GM12878 (cell line): ENCODE results near the gene ACADM. TPM values are rescaled to one million over a fixed set of nuclear protein-coding genes. Genes with fewer than 3 reads are reported as not detected.
A peak's percentile ranks its signal among the peaks of the same experiment; 100 is the strongest.

ENCODE experiments used
- ATAC-seq: fragments of 200-7000 bp; cut with Tn5 transposase; 3 replicates; pipeline ENCODE4 v1.9.1; 2020; ENCODE audit warnings: mild to moderate bottlenecking, moderate library complexity
- Bru-seq: library from RNA; stranded (reverse); fragments of 400-500 nt; gene quantifications from one replicate; lab custom pipeline; 2021; lab: Mats Ljungman, UMichigan
- BruChase-seq, 2 experiments: library from RNA; stranded (reverse); fragments of 400-500 nt; gene quantifications; one replicate each; lab custom pipeline; 2021; lab: Mats Ljungman, UMichigan
- BruUV-seq: library from RNA; stranded (reverse); fragments of 400-500 nt; replicated peaks from 2 replicates; lab custom pipeline; 2021; lab: Mats Ljungman, UMichigan
- CTCF ChIA-PET: fragments of 300-600 bp; sonication (Branson Sonifier 250); formaldehyde crosslinking; extraction: SDS; loops from one replicate; lab custom pipeline; 2021; ENCODE audit warnings: inconsistent platforms; lab: Yijun Ruan, JAX
- POLR2A ChIA-PET: fragments of 350-600 bp; formaldehyde crosslinking; extraction: SDS; loops from one replicate; lab custom pipeline; 2021; ENCODE audit warnings: inconsistent platforms; lab: Charles Lee
- RAD21 ChIA-PET: fragments of 300-600 bp; sonication (Branson Sonifier 250); formaldehyde crosslinking; loops from one replicate; lab custom pipeline; 2023; ENCODE audit warnings: antibody characterized with exemption; ENCODE audit not compliant: unreplicated experiment; lab: Charles Lee
- SMC1A ChIA-PET: fragments of 300-600 bp; sonication (Branson Sonifier 250); formaldehyde crosslinking; loops from one replicate; lab custom pipeline; 2023; ENCODE audit not compliant: unreplicated experiment, uncharacterized antibody; lab: Charles Lee
- DNase-seq: peaks from one replicate; pipeline ENCODE4 v3.0.0-alpha.2; 2011; ENCODE audit warnings: low read depth, low spot score
- FAIRE-seq: peaks from 3 replicates; lab custom pipeline; 2011; peaks lifted over from hg19 to GRCh38; lab: Jason Lieb, UNC
- H2AFZ ChIP-seq: 2 replicates; pipeline ENCODE4 v1.6.0; 2011; ENCODE audit warnings: low read depth, low read length, control low read depth; ENCODE audit not compliant: control insufficient read depth
- H3K27ac ChIP-seq: 2 replicates; pipeline ENCODE4 v1.5.1; 2011; ENCODE audit warnings: control low read depth; ENCODE audit not compliant: control insufficient read depth, insufficient read depth
- H3K27me3 ChIP-seq, 2 experiments: replicated peaks in 1 of 2; 2 replicates each; pipeline versions ENCODE4 v1.6.0 to v1.6.1; 2011; ENCODE audit warnings: low read length in 1 of 2; ENCODE audit not compliant: control insufficient read depth in 2 of 2, insufficient read depth in 2 of 2
- H3K36me3 ChIP-seq, 2 experiments: 2 replicates each; pipeline ENCODE4 v1.5.1; 2011; ENCODE audit warnings: low read length in 1 of 2; ENCODE audit not compliant: control insufficient read depth in 2 of 2, insufficient read depth in 2 of 2
- H3K4me1 ChIP-seq: 2 replicates; pipeline ENCODE4 v1.6.1; 2011; ENCODE audit warnings: mild to moderate bottlenecking, low read length, moderate library complexity, mixed read lengths; ENCODE audit not compliant: control insufficient read depth, insufficient read depth
- H3K4me2 ChIP-seq: 2 replicates; pipeline ENCODE4 v1.6.0; 2011; ENCODE audit warnings: control low read depth; ENCODE audit not compliant: control insufficient read depth, insufficient read depth
- H3K4me3 ChIP-seq: fragments of 200-600 bp; sonication (generic); 2 replicates; pipeline ENCODE4 v1.5.1; 2016
- H3K79me2 ChIP-seq: 2 replicates; pipeline ENCODE4 v1.6.0; 2011; ENCODE audit warnings: low read length; ENCODE audit not compliant: control insufficient read depth, insufficient read depth
- H3K9ac ChIP-seq: 2 replicates; pipeline ENCODE4 v1.8.0; 2011; ENCODE audit warnings: low read length, control low read depth, mixed read lengths; ENCODE audit not compliant: control insufficient read depth, insufficient read depth
- H3K9me3 ChIP-seq: replicated peaks from 3 replicates; pipeline ENCODE4 v1.5.1; 2011; ENCODE audit warnings: mild to moderate bottlenecking, low read length; ENCODE audit not compliant: control insufficient read depth, insufficient read depth
- H4K20me1 ChIP-seq: 2 replicates; pipeline ENCODE4 v1.6.0; 2011; ENCODE audit not compliant: control insufficient read depth, insufficient read depth
- HSF1 ChIP-seq: fragments of 150-350 bp; IDR thresholded peaks from 2 replicates; pipeline ENCODE4 v1.6.1; 2014; ENCODE audit warnings: mild to moderate bottlenecking, low read depth, low read length
- MTA2 ChIP-seq: fragments of 450-650 bp; IDR thresholded peaks from 2 replicates; pipeline ENCODE4 v1.6.1; 2016; ENCODE audit warnings: low read depth, mild to moderate bottlenecking, moderate library complexity
- NFYA ChIP-seq: IDR thresholded peaks from 2 replicates; pipeline ENCODE4 v1.6.1; 2011; ENCODE audit warnings: low read depth, mild to moderate bottlenecking, low read length, improper control_type of control experiment, borderline replicate concordance
- NFYB ChIP-seq: IDR thresholded peaks from 2 replicates; pipeline ENCODE4 v1.6.1; 2011; ENCODE audit warnings: low read depth, mild to moderate bottlenecking, low read length, improper control_type of control experiment, moderate library complexity; ENCODE audit not compliant: insufficient read depth
- RCOR1 ChIP-seq: conservative IDR thresholded peaks from 2 replicates; pipeline ENCODE4 v1.6.1; 2012; ENCODE audit warnings: low read depth, low read length, improper control_type of control experiment
- SRF ChIP-seq, 2 experiments: IDR thresholded peaks; 2 replicates each; pipeline ENCODE4 v1.6.1; 2011; ENCODE audit warnings: low read depth in 2 of 2, low read length in 2 of 2, mild to moderate bottlenecking in 1 of 2, moderate library complexity in 1 of 2
- ZBTB4 ChIP-seq: fragments of 450-650 bp; formaldehyde crosslinking; IDR thresholded peaks from 2 replicates; pipeline ENCODE4 v1.4.0; 2022; ENCODE audit warnings: mild to moderate bottlenecking, moderate library complexity
- WGBS: methylation state at CpG from one replicate; pipeline ENCODE4 v1.1.6; 2016; ENCODE audit warnings: low lambda C conversion rate; ENCODE audit not compliant: insufficient replicate concordance, insufficient coverage; ENCODE audit errors: missing lambda C conversion rate; 5-methylcytosine and 5-hydroxymethylcytosine counted together
- in situ Hi-C: fragments of 300-500 bp; cut with MboI; formaldehyde crosslinking; loops from 9 replicates; pipeline ENCODE4 v1.14.3; 2018; ENCODE audit warnings: mixed read lengths
- intact Hi-C: fragments of 100-400 bp; cut with micrococcal nuclease; formaldehyde crosslinking; loops from one replicate; pipeline ENCODE4 v1.14.2; 2022; ENCODE audit not compliant: unreplicated experiment
- long read RNA-seq, 2 experiments: library from polyadenylated mRNA; unstranded; transcript quantifications; one replicate each; pipeline ENCODE4 v2.0.0, GENCODE V29; 2019 to 2020
- polyA minus RNA-seq, 3 experiments: library from RNA; depleted of rRNA, polyadenylated mRNA; stranded (reverse); fragments of >200 nt; gene quantifications; 2 replicates each; pipeline ENCODE4 v1.2.3, GENCODE V29; 2011
- polyA plus RNA-seq, 11 experiments: library from polyadenylated mRNA; depleted of rRNA in 4 of 11; unstranded in 6 of 11; stranded (reverse) in 5 of 11; fragments of >200 nt; fragmentation: Nextera tagmentation in 4 of 11; fragmentation: Illumina TruSeq in 1 of 11; extraction: Ambion mirVana in 4 of 11; extraction: Trizol in 1 of 11; gene quantifications; 1 replicate in 1 of 11; 2 replicates in 10 of 11; pipeline versions ENCODE4 v1.2.1 to v1.2.3, GENCODE V29; 2011 to 2016; ENCODE audit warnings: inconsistent platforms in 2 of 11, missing spikeins in 2 of 11, low read depth in 1 of 11
- total RNA-seq, 4 experiments: library from RNA; depleted of rRNA in 3 of 4; stranded (reverse); fragments of >200 nt in 3 of 4; fragmentation: Illumina TruSeq in 1 of 4; extraction: Trizol in 1 of 4; gene quantifications; 2 replicates each; pipeline versions ENCODE4 v1.2.1 to v1.2.3, GENCODE V29; 2013 to 2021
- TF ChIP-seq, protein P1 (sequence below): IDR thresholded peaks from 2 replicates; pipeline ENCODE4 v1.6.1; 2012; ENCODE audit warnings: low read length, inconsistent platforms
- TF ChIP-seq, protein P2 (sequence below): IDR thresholded peaks from 2 replicates; pipeline ENCODE4 v1.6.1; 2012; ENCODE audit warnings: low read depth, low read length, improper control_type of control experiment

Gene ACADM
- total RNA-seq (2013; cell fraction: nucleolus; rRNA removed): 149 and 155 TPM in 2 replicates
- 119 and 156 TPM in 2 replicates for total RNA-seq (2014; rRNA removed)
- total RNA-seq (2014; rRNA removed; fragmentation: Illumina TruSeq; extraction: Trizol): 220 and 228 TPM in 2 replicates
- total RNA-seq (2021): 119 and 121 TPM in 2 replicates
- polyA plus RNA-seq (2011; ENCODE audit: low read depth): 81.7 TPM
- 175 and 322 TPM in 2 replicates for polyA plus RNA-seq (2011; rRNA removed)
- polyA plus RNA-seq (2011; cell fraction: cytosol; rRNA removed): 41.1 and 48.6 TPM in 2 replicates
- 64.9 and 80.8 TPM in 2 replicates for polyA plus RNA-seq (2011; cell fraction: nucleus; rRNA removed)
- polyA plus RNA-seq (2012): 140 and 143 TPM in 2 replicates
- polyA plus RNA-seq (2014; fragmentation: Illumina TruSeq; extraction: Trizol): 228 and 336 TPM in 2 replicates
- polyA plus RNA-seq (2014; fragmentation: Nextera tagmentation; extraction: Ambion mirVana): 100 to 1,000 TPM; 178 to 191 TPM
- 161 and 218 TPM in 2 replicates for polyA plus RNA-seq (2014; rRNA removed)
- polyA plus RNA-seq (2016; fragmentation: Nextera tagmentation; extraction: Ambion mirVana): 100 to 1,000 TPM; 224 to 245 TPM
- polyA minus RNA-seq (2011; rRNA and poly(A)+ RNA removed): 53.1 and 61.7 TPM in 2 replicates
- 14.7 and 23.1 TPM in 2 replicates for polyA minus RNA-seq (2011; cell fraction: cytosol; rRNA and poly(A)+ RNA removed)
- 41.3 and 58.0 TPM in 2 replicates for polyA minus RNA-seq (2011; cell fraction: nucleus; rRNA and poly(A)+ RNA removed)
- percentile 90 among the genes with signal in this experiment for Bru-seq, nascent RNA
- percentile 92 among the genes with signal in this experiment for BruChase-seq, experiment 1, labeled RNA remaining after a 6-hour chase
- BruChase-seq, experiment 2, labeled RNA remaining after a 2-hour chase: percentile 90 among the genes with signal in this experiment
- long read RNA-seq, experiment 1, transcript ACADM-202 (12 exons, 2,619 nt): major isoform, 86 of 115 reads
- long read RNA-seq, experiment 1, transcript ACADM-218 (11 exons, 2,535 nt): minor isoform, 11 of 115 reads
- long read RNA-seq, experiment 1, partial matches to known transcripts: 8 of 115 reads
- long read RNA-seq, experiment 1, other reads (novel, unspliced or antisense): 8 of 115 reads
- long read RNA-seq, experiment 2, transcript ACADM-202 (12 exons, 2,619 nt): major isoform, 1,017 of 1,197 reads
- long read RNA-seq, experiment 2, transcript ACADM-218 (11 exons, 2,535 nt): minor isoform, 39 of 1,197 reads
- long read RNA-seq, experiment 2, transcript ACADM-203 (12 exons, 1,332 nt): minor isoform, 9 of 1,197 reads
- long read RNA-seq, experiment 2, partial matches to known transcripts: 65 of 1,197 reads
- long read RNA-seq, experiment 2, other reads (novel, unspliced or antisense): 66 of 1,197 reads

DNA sequence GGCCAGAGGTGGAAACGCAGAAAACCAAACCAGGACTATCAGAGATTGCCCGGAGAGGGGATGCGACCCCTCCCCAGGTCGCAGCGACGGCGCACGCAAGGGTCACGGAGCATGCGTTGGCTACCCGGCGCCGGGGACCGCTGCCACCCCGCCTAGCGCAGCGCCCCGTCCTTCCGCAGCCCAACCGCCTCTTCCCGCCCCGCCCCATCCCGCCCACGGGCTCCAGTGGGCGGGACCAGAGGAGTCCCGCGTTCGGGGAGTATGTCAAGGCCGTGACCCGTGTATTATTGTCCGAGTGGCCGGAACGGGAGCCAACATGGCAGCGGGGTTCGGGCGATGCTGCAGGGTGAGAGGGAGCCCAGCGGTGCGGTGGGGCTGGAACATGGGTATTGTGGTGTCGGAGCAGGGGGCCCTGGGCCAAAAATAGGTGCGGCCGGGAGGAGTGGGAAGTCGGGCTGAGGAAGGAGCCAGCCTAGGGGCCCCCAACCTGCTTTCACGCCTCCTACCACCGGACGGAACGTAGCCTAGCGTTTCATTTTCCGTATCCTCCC lies at the start of gene ACADM:
Gene ACADM (plus strand): TSS at position 238 of the 551 bp plus-strand sequence. CDS start 79 bp downstream, at position 317.
- in situ Hi-C loops: loop anchor here (5.0 to 10.0 kb wide), 2 partner anchors 63 to 260 kb away; partner anchors contain the start of gene RABGGTB
- TF ChIP-seq MTA2 (no peak), NFYB (no peak), NFYA (no peak), SRF (IDR thresholded peaks at IDR 0.05; ENCODE audit: low read depth in 2 of 2, low read length in 2 of 2) (no peak), ZBTB4 (CRISPR knock-in tag) (no peak), RCOR1 (no peak), HSF1 (no peak)
- TF ChIP-seq, protein P1, sequence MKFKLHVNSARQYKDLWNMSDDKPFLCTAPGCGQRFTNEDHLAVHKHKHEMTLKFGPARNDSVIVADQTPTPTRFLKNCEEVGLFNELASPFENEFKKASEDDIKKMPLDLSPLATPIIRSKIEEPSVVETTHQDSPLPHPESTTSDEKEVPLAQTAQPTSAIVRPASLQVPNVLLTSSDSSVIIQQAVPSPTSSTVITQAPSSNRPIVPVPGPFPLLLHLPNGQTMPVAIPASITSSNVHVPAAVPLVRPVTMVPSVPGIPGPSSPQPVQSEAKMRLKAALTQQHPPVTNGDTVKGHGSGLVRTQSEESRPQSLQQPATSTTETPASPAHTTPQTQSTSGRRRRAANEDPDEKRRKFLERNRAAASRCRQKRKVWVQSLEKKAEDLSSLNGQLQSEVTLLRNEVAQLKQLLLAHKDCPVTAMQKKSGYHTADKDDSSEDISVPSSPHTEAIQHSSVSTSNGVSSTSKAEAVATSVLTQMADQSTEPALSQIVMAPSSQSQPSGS: no peak
- TF ChIP-seq, protein P2, sequence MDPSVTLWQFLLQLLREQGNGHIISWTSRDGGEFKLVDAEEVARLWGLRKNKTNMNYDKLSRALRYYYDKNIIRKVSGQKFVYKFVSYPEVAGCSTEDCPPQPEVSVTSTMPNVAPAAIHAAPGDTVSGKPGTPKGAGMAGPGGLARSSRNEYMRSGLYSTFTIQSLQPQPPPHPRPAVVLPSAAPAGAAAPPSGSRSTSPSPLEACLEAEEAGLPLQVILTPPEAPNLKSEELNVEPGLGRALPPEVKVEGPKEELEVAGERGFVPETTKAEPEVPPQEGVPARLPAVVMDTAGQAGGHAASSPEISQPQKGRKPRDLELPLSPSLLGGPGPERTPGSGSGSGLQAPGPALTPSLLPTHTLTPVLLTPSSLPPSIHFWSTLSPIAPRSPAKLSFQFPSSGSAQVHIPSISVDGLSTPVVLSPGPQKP: no peak

More for the DNA sequence above, at the start of gene ACADM:
- Histone ChIP-seq H3K27me3 (no peaks in the 10 kb centered on the region), H3K36me3 (no peaks in the 10 kb centered on the region), H3K4me3 (peak within 1 kb of the TSS; percentile 70), H3K4me1 (0 out of 2 replicates have a peak, but pooled peaks cover 2% of the 10 kb centered on the region), H4K20me1 (no peaks in the 10 kb centered on the region), H2AFZ (peak within 1 kb of the TSS; percentile 96), H3K27ac (peak within 1 kb of the TSS; percentile 83), H3K4me2 (peak within 1 kb of the TSS; percentile 76), H3K9me3 (no peaks in the 10 kb centered on the region), H3K79me2 (peaks cover 49% of the 10 kb centered on the region), H3K9ac (peak within 1 kb of the TSS; percentile 67)
- POLR2A ChIA-PET: interaction anchor here (1.9 to 5.2 kb wide), 2 partner anchors 61 kb away, joined by 8 to 44 read pairs; partner anchors contain the start of gene RABGGTB
- RAD21 ChIA-PET: interaction anchor here (1.4 kb wide), 1 partner anchor 62 kb away, joined by 7 read pairs; the partner anchor contains the start of gene RABGGTB
- WGBS: under 1% methylated on average over 40 of the region's 48 CpGs
- SMC1A ChIA-PET: interaction anchor here (3.9 kb wide), 1 partner anchor 61 kb away, joined by 33 read pairs; the partner anchor contains the start of gene RABGGTB
- ATAC-seq: peak; percentile 91
- DNase-seq: peak; percentile 53
- intact Hi-C loops: loop anchor here (1.0 to 5.0 kb wide), 2 partner anchors 62 to 258 kb away; partner anchors contain the start of gene RABGGTB
- CTCF ChIA-PET: interaction anchor here (0.9 to 1.9 kb wide), 2 partner anchors 62 to 1208 kb away, joined by 3 to 9 read pairs; partner anchors contain the start of gene RABGGTB
- FAIRE-seq: peak; percentile 49
- no TSS peak for BruUV-seq
